ENCODE results near the gene LRRC56. TPM values are rescaled to one million over a fixed set of nuclear protein-coding genes. Genes with fewer than 3 reads are reported as not detected.
"Not testable (repeated sequence)": the region's sequence is repeated elsewhere in the genome, so short reads cannot be mapped to it uniquely, and the experiment has no call there.

LRRC56 gene
- total RNA-seq, 1 experiment from 2014 or later = 0.03 TPM

- in situ Hi-C loops (cut with HindIII; ENCODE audit: low sequenced_read_pairs) = no loop called here
- DNase-seq (ENCODE audit: low spot score) = peak; percentile 29
Measured at GRCh38 chr11:567629-568292, 30.4 kb downstream of the LRRC56 start.

GRCh38 chr11:568306-569157 is 31.2 kb downstream of the LRRC56 start:
- DNase-seq (ENCODE audit: low spot score) = peak; percentile 85
- in situ Hi-C loops (cut with HindIII; ENCODE audit: low sequenced_read_pairs) = no loop called here

DNA sequence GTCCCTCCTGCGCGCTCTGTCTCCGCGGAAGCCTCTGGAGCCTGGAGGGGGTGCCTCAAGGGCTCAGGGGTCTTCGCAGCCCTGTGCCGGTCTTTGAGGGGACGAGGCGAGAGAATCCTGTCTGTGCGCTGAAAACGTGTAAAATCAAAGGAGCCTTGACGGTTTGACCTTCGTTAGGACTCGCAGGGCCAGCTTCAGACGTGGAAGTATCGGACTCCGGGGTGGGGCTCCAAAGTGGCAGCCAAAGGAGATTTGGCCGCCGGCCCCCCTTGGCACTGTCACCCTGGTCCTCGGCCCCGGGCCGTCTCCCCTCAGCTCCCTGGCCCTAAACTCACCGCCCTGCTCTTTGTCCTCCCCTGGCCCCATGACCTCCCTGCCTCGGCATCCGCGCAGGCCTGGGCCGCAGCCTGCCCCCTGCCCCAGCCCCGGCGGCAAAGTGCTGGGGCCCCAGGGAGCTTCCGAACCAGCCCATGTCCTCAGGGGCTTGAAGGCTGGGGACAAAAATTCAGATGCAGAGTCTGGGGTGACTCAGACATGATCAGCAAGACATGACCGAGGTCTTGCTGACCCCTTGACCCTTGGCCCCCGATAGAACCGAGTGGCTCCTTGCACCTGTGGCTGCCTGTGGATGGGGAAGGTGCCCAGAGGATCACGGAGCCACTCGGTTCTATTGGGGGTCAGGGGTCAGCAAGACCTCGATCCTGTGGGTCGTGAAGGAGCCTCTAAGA is 32.0 kb downstream of the LRRC56 start:
- in situ Hi-C loops (cut with HindIII; ENCODE audit: low sequenced_read_pairs) = no loop called here
- no peak for DNase-seq (ENCODE audit: low spot score)

GRCh38 chr11:571802-572185 is 34.5 kb downstream of the LRRC56 start:
- no peak for DNase-seq (ENCODE audit: low spot score)
- in situ Hi-C loops (cut with HindIII; ENCODE audit: low sequenced_read_pairs) = no loop called here

DNA sequence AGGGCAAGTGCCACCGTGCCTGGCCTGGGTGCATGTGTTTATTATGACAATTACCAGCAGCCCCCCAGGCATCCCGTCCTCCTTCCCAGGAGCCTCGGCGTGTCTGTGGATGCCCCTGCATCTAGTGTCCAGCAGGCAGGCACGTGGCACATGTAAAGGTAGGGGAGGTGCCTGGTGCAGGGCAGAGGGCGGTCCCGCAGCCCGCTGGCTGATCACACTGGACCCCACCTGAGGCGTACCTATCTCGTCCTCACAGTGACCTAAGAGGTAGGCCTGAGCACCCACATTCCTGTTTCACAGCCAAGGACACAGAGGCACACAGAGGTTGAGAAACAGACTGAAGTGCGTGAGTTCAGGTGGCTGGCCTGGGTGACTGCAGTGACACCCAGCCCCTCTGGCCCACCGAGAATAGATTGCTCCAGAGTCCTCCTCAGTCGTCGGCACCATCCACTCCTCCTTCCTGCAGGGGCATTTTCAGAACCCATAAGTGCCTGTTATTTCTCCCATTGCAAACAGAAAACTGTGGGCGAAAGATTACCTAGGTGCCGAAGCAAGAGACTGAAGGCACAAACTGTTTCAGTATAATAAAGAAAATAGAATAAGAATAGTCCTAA is 35.9 kb downstream of the LRRC56 start:
- in situ Hi-C loops (cut with HindIII; ENCODE audit: low sequenced_read_pairs) = no loop called here

DNA sequence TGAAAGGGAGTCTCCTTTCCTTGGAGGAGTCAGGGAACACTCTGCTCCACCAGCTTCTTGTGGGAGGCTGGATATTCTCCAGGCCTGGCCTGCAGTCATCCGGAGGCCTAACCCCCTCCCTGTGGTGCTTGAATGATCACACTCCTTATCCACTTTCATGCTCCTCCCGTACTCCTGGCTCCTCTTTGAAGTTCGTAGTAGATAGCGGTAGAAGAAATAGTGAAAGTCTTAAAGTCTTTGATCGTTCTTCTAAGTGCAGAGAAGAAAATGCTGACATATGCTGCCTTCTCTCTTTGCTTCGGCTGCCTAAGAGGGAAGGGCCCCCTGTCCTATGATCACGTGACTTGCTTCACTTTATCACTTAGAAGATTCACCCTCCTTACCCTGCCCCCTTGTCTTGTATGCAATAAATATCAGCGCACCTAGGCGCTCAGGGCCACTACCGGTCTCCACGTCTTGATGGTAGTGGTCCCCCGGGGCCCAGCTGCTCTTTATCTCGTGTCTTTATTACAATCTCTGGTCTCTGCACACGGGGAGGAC is 36.8 kb downstream of the LRRC56 start:
- in situ Hi-C loops (cut with HindIII; ENCODE audit: low sequenced_read_pairs) = not testable (repeated sequence)

More for the DNA sequence above, 35.9 kb downstream of the LRRC56 start:
- no peak for DNase-seq (ENCODE audit: low spot score)

DNA sequence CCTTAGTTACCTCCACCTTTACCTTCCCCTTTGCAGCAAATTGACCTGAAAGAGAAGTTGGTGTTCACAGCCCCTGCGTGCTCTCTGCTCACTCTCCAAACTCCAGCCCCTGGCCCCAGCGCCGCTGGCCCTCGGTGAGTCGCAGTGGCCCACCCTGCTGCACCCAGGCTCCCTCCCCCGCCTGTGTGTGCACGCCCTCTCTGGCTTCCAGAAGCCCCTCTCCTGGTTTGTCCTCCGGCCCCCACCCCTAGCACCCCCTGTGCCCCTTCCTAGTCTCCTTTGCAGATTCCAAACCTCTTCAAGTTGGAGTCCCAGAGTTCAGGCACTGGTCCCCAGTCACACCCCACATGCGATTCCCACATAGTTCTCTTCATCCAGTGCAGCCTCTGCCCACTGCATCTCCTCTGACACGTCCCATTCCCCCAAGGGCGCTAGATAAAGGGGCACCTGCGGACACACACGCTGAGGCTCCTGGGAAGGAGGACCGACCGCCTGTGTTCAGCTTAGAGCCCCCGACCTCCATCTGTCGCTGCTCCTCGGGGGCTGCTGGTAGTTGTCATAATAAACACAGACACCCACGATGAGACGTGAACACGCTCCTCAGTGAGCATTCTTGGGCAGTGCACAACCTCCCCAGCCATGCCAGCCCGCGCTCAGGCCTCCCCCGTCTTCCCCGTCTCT is 37.4 kb downstream of the LRRC56 start:
- in situ Hi-C loops (cut with HindIII; ENCODE audit: low sequenced_read_pairs) = no loop called here

More for the DNA sequence above, 36.8 kb downstream of the LRRC56 start:
- DNase-seq (ENCODE audit: low spot score) = peak; percentile 18

DNA sequence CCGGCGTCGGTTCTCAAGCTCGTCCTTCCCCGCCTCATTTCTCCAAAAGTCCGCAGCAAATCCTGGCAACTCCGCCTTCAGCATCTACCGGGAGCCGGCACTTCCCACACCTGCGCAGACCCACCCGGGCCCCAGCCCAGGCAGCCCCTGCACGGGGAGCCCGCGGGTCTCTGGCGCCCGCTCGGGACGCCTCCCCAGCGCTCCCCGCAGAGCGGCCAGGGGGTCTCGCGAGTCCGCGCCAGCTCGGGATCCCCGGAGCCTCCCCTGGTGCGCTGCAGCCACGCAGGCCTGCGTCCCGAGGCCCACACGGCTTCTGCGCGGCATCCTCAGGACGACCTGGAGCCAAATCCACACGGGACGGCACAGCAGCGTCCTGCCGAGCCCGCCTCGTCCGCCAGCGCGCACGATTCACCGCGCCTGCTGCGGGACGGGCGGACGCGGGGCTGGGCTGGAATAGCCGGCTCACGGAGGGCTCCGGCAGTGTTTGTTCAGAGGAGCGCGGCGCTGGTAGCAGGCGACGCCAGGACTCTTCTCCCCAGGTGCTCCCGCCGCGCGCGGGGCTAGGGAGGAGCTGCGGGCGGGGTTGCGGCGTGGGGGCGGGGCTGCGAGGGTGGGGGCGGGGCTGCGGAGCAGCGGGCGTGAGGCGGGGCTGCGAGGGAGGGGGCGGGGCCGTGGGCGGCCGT is 38.1 kb downstream of the LRRC56 start:
- no peak for DNase-seq (ENCODE audit: low spot score)
- in situ Hi-C loops (cut with HindIII; ENCODE audit: low sequenced_read_pairs) = no loop called here

More for the DNA sequence above, 37.4 kb downstream of the LRRC56 start:
- DNase-seq (ENCODE audit: low spot score) = peak; percentile 51

DNA sequence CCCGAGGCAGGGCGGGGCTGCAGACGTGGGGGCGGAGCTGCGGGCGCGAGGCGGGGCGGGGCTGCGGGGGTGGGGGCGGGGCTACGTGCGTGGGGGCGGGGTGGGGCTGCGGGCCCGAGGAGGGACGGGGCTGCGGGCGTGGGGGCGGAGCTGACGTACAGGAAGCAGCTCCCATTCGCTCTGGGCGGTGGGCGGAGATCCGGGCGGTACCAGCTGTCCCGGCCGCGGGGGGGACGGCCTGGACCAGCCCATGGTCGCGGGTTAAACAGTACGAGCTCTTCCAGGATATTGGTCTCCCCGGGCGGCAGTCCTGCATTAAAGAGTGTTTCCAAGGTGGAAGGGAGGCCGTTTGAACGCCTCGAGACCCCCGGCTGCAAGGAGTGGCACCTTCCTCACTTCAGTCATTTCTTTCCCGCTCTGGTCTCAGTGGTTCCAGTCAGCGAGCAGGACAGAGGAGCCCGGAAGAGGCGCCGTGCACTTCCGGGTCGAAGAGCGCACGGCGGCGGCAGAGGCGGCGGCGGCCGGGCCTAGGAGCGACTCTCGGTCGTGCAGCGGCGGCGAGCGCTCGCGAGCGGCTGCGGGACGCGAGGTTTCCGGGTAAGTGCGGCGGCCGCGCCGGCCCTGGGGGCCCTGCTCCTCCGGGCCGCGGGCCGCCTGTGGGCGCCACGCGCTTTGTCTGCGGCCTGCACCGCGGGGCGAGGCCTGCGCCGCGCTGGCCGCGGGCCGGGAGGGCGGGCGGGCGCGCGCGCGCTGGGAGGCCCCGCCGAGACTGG is 38.9 kb downstream of the LRRC56 start, which contains the start of gene PHRF1:
Gene PHRF1, plus strand, starts transcription at position 475 of the 773 bp plus-strand sequence. CDS start 5,043 bp downstream, outside the sequence.
- in situ Hi-C loops (cut with HindIII; ENCODE audit: low sequenced_read_pairs) = no loop called here
- DNase-seq (ENCODE audit: low spot score) = peak; percentile 94

- DNase-seq (ENCODE audit: low spot score) = no peak
- in situ Hi-C loops (cut with HindIII; ENCODE audit: low sequenced_read_pairs) = no loop called here
Measured at GRCh38 chr11:576811-577610, 39.7 kb downstream of the LRRC56 start.

DNA sequence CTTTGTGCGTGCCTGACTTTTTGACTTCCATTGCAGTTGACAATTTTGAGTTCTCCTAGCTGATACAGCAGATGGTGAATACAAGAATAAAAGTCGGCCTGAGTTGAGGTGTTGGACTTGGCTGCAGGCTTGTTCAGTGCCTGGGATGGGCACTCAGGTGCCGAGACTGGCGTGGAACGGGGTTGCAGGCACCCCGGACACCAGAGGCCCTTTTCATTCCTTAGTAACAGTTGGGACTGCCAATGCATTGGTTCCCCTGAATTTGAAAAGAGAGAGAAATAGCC is 40.2 kb downstream of the LRRC56 start:
- in situ Hi-C loops (cut with HindIII; ENCODE audit: low sequenced_read_pairs) = no loop called here
- DNase-seq (ENCODE audit: low spot score) = no peak

DNA sequence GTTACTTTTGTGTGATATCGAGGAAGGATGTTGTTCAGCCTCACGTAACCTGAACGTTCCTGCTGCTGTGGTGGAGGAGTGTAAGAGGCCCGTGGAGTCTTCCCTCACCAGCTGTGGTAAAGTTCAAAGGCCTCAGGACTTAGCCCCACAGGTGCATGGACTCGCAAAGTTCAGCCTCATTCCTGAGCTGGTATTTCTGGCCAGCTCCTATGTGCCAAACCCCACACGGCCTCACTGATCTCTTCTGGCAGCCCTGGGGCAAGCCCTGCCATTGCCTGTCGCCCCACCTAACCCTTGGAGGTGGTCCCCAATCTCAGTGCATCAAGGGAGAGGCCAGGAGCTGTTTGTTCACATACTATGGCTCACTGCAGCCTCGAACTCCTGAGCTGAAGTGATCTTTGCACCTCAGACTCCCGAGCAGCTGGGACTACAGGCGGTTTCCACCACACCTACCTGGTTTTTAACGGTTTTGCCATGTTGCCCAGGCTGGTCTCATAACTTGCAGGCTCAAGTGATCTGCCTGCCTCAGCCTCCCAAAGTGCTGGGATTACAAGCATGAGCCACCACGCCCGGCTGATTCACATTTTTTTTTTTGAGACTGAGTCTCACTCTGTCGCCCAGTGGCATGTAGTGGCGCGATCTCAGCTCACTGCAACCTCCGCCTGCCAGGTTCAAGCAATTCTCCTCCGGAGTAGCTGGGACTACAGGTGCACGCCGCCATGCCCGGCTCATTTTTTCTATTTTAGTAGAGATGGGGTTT is 41.1 kb downstream of the LRRC56 start:
- in situ Hi-C loops (cut with HindIII; ENCODE audit: low sequenced_read_pairs) = no loop called here

GRCh38 chr11:579830-580601 is 42.7 kb downstream of the LRRC56 start:
- in situ Hi-C loops (cut with HindIII; ENCODE audit: low sequenced_read_pairs) = no loop called here
- DNase-seq (ENCODE audit: low spot score) = no peak

More for the DNA sequence above, 41.1 kb downstream of the LRRC56 start:
- no peak for DNase-seq (ENCODE audit: low spot score)

DNA sequence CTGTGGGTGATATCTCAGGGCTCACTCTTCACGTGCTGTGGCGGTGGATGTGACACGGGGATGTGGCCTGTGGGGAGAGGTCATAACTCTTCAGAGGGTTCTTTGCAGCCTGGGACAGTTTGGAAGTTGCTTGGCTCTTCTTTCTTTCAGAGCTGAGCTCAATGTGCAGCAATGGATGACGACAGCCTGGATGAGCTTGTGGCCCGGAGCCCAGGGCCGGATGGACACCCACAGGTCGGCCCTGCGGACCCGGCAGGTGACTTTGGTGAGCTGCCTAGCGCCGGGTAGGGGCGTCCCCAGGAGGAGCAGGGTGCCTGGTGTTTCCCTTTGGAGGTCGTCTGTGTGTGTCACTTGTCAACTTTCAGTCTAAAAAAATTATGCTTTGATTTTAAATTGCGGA is 44.0 kb downstream of the LRRC56 start:
- in situ Hi-C loops (cut with HindIII; ENCODE audit: low sequenced_read_pairs) = no loop called here
- peak; percentile 55 for DNase-seq (ENCODE audit: low spot score)

GRCh38 chr11:581752-582151 is 44.4 kb downstream of the LRRC56 start:
- peak; percentile 63 for DNase-seq (ENCODE audit: low spot score)
- in situ Hi-C loops (cut with HindIII; ENCODE audit: low sequenced_read_pairs) = no loop called here
